Activated T-cell treated with anti-CD3 and anti-CD28 coated beads, Interleukin-2, amount 50 U/mL, for 24 hours (primary cell): Measurements from ENCODE around the gene MTMR3.

Experiments
- DNase-seq: peaks from one replicate; pipeline ENCODE4 v3.0.0-alpha.2; 2020
- H3K27ac Mint-ChIP-seq: 2 replicates; pipeline ENCODE4 v1.8.0; 2020; ENCODE audit warnings: mild to moderate bottlenecking, mixed read lengths
- H3K27me3 Mint-ChIP-seq: 2 replicates; pipeline ENCODE4 v1.8.0; 2020; ENCODE audit warnings: mixed read lengths
- H3K36me3 Mint-ChIP-seq: 2 replicates; pipeline ENCODE4 v1.8.0; 2020; ENCODE audit warnings: low read depth, mixed read lengths
- H3K4me1 Mint-ChIP-seq: 2 replicates; pipeline ENCODE4 v1.8.0; 2020; ENCODE audit warnings: low read depth, mixed read lengths
- H3K4me3 Mint-ChIP-seq: 2 replicates; pipeline ENCODE4 v1.8.0; 2020; ENCODE audit warnings: mild to moderate bottlenecking, moderate library complexity, mixed read lengths
- H3K9me3 Mint-ChIP-seq: 2 replicates; pipeline ENCODE4 v1.8.0; 2020; ENCODE audit warnings: mixed read lengths

The MTMR3 gene

GRCh38 chr22:29916007-29916544 lies 33.1 kb downstream of the MTMR3 start:
- Mint-ChIP-seq H3K4me1 (peaks cover 70% of the 10 kb centered on the region), H3K36me3 (no peaks in the 10 kb centered on the region), H3K9me3 (no peaks in the 10 kb centered on the region), H3K27ac (no peak overlapping the region), H3K27me3 (no peaks in the 10 kb centered on the region), H3K4me3 (no peak overlapping the region)
- no peak for DNase-seq

GRCh38 chr22:29917052-29917902 lies 34.3 kb downstream of the MTMR3 start:
- Mint-ChIP-seq H3K9me3 (no peaks in the 10 kb centered on the region), H3K4me3 (no peak overlapping the region), H3K27me3 (no peaks in the 10 kb centered on the region), H3K36me3 (peaks cover under 1% of the 10 kb centered on the region), H3K4me1 (peaks cover 70% of the 10 kb centered on the region), H3K27ac (no peak overlapping the region)
- no peak for DNase-seq

GRCh38 chr22:29925402-29925801 lies 42.4 kb downstream of the MTMR3 start:
- Mint-ChIP-seq H3K4me3 (no peak overlapping the region), H3K4me1 (peaks cover 37% of the 10 kb centered on the region), H3K36me3 (peaks cover 6% of the 10 kb centered on the region), H3K27me3 (no peaks in the 10 kb centered on the region), H3K27ac (no peak overlapping the region), H3K9me3 (no peaks in the 10 kb centered on the region)
- DNase-seq: no peak

GRCh38 chr22:29926057-29926456 lies 43.1 kb downstream of the MTMR3 start:
- peaks cover 39% of the 10 kb centered on the region for H3K4me1 Mint-ChIP-seq
- H3K27ac Mint-ChIP-seq: no peak overlapping the region
- no peaks in the 10 kb centered on the region for H3K9me3 Mint-ChIP-seq
- DNase-seq: no peak
- no peaks in the 10 kb centered on the region for H3K27me3 Mint-ChIP-seq
- H3K4me3 Mint-ChIP-seq: no peak overlapping the region
- H3K36me3 Mint-ChIP-seq: peaks cover 6% of the 10 kb centered on the region

GRCh38 chr22:29932136-29932535 lies 49.2 kb downstream of the MTMR3 start:
- no peaks in the 10 kb centered on the region for H3K9me3 Mint-ChIP-seq
- peaks cover 2% of the 10 kb centered on the region for H3K36me3 Mint-ChIP-seq
- H3K27ac Mint-ChIP-seq: no peak overlapping the region
- no peak for DNase-seq
- H3K4me3 Mint-ChIP-seq: no peak overlapping the region
- no peaks in the 10 kb centered on the region for H3K27me3 Mint-ChIP-seq
- peaks cover 41% of the 10 kb centered on the region for H3K4me1 Mint-ChIP-seq

GRCh38 chr22:29933619-29934018 lies 50.6 kb downstream of the MTMR3 start:
- no peak overlapping the region for H3K27ac Mint-ChIP-seq
- peaks cover 49% of the 10 kb centered on the region for H3K4me1 Mint-ChIP-seq
- H3K4me3 Mint-ChIP-seq: no peak overlapping the region
- H3K27me3 Mint-ChIP-seq: no peaks in the 10 kb centered on the region
- DNase-seq: no peak
- H3K9me3 Mint-ChIP-seq: no peaks in the 10 kb centered on the region
- H3K36me3 Mint-ChIP-seq: peaks cover 2% of the 10 kb centered on the region

GRCh38 chr22:29934596-29934995 lies 51.6 kb downstream of the MTMR3 start:
- no peaks in the 10 kb centered on the region for H3K27me3 Mint-ChIP-seq
- H3K9me3 Mint-ChIP-seq: no peaks in the 10 kb centered on the region
- H3K4me1 Mint-ChIP-seq: peaks cover 54% of the 10 kb centered on the region
- no peak for DNase-seq
- H3K27ac Mint-ChIP-seq: no peak overlapping the region
- peaks cover 2% of the 10 kb centered on the region for H3K36me3 Mint-ChIP-seq
- no peak overlapping the region for H3K4me3 Mint-ChIP-seq

GRCh38 chr22:29936186-29936585 lies 53.2 kb downstream of the MTMR3 start:
- H3K27ac Mint-ChIP-seq: no peak overlapping the region
- peaks cover 3% of the 10 kb centered on the region for H3K36me3 Mint-ChIP-seq
- DNase-seq: no peak
- H3K9me3 Mint-ChIP-seq: peaks cover 2% of the 10 kb centered on the region
- H3K4me3 Mint-ChIP-seq: no peak overlapping the region
- H3K4me1 Mint-ChIP-seq: peaks cover 49% of the 10 kb centered on the region
- no peaks in the 10 kb centered on the region for H3K27me3 Mint-ChIP-seq

- Mint-ChIP-seq H3K36me3 (peaks cover 8% of the 10 kb centered on the region), H3K27me3 (no peaks in the 10 kb centered on the region), H3K9me3 (peaks cover 9% of the 10 kb centered on the region), H3K4me1 (peaks cover 47% of the 10 kb centered on the region), H3K4me3 (no peak overlapping the region), H3K27ac (no peak overlapping the region)
- no peak for DNase-seq
These were observed 55.1 kb downstream of the MTMR3 start for GRCh38 chr22:29937940-29938693.

GRCh38 chr22:29940526-29940925 lies 57.6 kb downstream of the MTMR3 start:
- H3K4me3 Mint-ChIP-seq: no peak overlapping the region
- H3K27me3 Mint-ChIP-seq: no peaks in the 10 kb centered on the region
- peaks cover 8% of the 10 kb centered on the region for H3K36me3 Mint-ChIP-seq
- no peak overlapping the region for H3K27ac Mint-ChIP-seq
- H3K4me1 Mint-ChIP-seq: peaks cover 49% of the 10 kb centered on the region
- H3K9me3 Mint-ChIP-seq: peaks cover 9% of the 10 kb centered on the region
- DNase-seq: no peak

GRCh38 chr22:29944339-29944738 lies 61.4 kb downstream of the MTMR3 start:
- no peak overlapping the region for H3K27ac Mint-ChIP-seq
- H3K9me3 Mint-ChIP-seq: peaks cover 9% of the 10 kb centered on the region
- H3K4me3 Mint-ChIP-seq: no peak overlapping the region
- H3K36me3 Mint-ChIP-seq: peaks cover 8% of the 10 kb centered on the region
- peaks cover 48% of the 10 kb centered on the region for H3K4me1 Mint-ChIP-seq
- no peaks in the 10 kb centered on the region for H3K27me3 Mint-ChIP-seq
- no peak for DNase-seq

GRCh38 chr22:29945435-29945834 lies 62.5 kb downstream of the MTMR3 start:
- Mint-ChIP-seq H3K4me3 (no peak overlapping the region), H3K36me3 (peaks cover 4% of the 10 kb centered on the region), H3K9me3 (peaks cover 7% of the 10 kb centered on the region), H3K27me3 (no peaks in the 10 kb centered on the region), H3K27ac (no peak overlapping the region), H3K4me1 (peaks cover 51% of the 10 kb centered on the region)
- DNase-seq: no peak

- peaks cover 55% of the 10 kb centered on the region for H3K4me1 Mint-ChIP-seq
- H3K27me3 Mint-ChIP-seq: no peaks in the 10 kb centered on the region
- no peak for DNase-seq
- H3K27ac Mint-ChIP-seq: no peak overlapping the region
- no peak overlapping the region for H3K4me3 Mint-ChIP-seq
- H3K36me3 Mint-ChIP-seq: peaks cover 4% of the 10 kb centered on the region
- peaks cover 7% of the 10 kb centered on the region for H3K9me3 Mint-ChIP-seq
These were observed 63.2 kb downstream of the MTMR3 start for GRCh38 chr22:29946220-29946619.

- Mint-ChIP-seq H3K36me3 (no peaks in the 10 kb centered on the region), H3K27ac (no peak overlapping the region), H3K9me3 (no peaks in the 10 kb centered on the region), H3K27me3 (no peaks in the 10 kb centered on the region), H3K4me1 (peaks cover 61% of the 10 kb centered on the region), H3K4me3 (no peak overlapping the region)
- DNase-seq: no peak
These were observed 64.7 kb downstream of the MTMR3 start for GRCh38 chr22:29947410-29948384.
